ENCODE data around the gene DDX50. TPM values are rescaled to one million over a fixed set of nuclear protein-coding genes. Genes with fewer than 3 reads are reported as not detected.
A peak's percentile ranks its signal among the peaks of the same experiment; 100 is the strongest.

DDX50 gene
- total RNA-seq, 4 donors from 2014 or later: 43.5 to 57.6 (median 50.3) TPM

DNA sequence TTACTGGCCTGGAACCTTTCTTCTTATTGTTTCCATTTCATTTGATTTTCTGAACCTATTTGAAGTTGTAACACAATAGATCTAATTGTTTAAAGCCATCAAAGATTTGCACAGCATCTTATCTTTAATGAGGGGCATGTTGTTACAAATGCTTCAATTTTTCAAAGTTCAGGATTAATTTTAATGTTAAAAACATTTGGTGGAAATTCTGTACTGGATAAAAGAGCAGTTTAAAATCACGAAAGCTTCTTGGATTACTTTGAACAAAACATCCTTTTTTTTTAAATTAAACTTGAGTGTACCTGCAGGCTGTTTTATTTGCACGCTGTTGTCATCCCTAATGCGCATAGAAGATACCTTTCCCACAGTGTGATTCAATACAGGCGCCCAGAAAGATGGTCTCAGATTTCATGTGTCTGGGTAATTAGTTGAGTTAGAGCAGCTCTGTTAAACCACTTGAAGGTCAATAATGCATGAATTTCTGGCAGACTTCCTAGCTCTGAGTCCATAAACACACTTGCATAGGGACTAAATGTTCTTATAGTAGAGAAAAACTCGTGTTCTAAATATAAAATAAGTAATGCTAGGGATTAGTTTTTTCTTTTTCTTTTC, 29.3 kb upstream of the DDX50 start:
- Histone ChIP-seq H3K27ac (peak overlapping the region; percentile 68 to 86 (median 81)), H3K36me3 (no peaks in the 10 kb centered on the region), H3K4me1 (peaks cover 0 to 47% (median 9%) of the 10 kb centered on the region in 3 donors), H3K27me3 (no peaks in the 10 kb centered on the region), H3K9me3 (no peaks in the 10 kb centered on the region), H3K4me3 (no peak overlapping the region)
- WGBS, 2 donors (ENCODE audit: low coverage in 1 of 2): 7 to 15% methylated on average over 5 of the region's 5 CpGs
- TF ChIP-seq POLR2AphosphoS5 (IDR thresholded peaks at IDR 0.05): peak; percentile 82
- TF ChIP-seq, protein P1, sequence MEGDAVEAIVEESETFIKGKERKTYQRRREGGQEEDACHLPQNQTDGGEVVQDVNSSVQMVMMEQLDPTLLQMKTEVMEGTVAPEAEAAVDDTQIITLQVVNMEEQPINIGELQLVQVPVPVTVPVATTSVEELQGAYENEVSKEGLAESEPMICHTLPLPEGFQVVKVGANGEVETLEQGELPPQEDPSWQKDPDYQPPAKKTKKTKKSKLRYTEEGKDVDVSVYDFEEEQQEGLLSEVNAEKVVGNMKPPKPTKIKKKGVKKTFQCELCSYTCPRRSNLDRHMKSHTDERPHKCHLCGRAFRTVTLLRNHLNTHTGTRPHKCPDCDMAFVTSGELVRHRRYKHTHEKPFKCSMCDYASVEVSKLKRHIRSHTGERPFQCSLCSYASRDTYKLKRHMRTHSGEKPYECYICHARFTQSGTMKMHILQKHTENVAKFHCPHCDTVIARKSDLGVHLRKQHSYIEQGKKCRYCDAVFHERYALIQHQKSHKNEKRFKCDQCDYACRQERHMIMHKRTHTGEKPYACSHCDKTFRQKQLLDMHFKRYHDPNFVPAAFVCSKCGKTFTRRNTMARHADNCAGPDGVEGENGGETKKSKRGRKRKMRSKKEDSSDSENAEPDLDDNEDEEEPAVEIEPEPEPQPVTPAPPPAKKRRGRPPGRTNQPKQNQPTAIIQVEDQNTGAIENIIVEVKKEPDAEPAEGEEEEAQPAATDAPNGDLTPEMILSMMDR (IDR thresholded peaks at IDR 0.05): no peak
- ATAC-seq: peak; percentile 77

- TF ChIP-seq POLR2AphosphoS5 (IDR thresholded peaks at IDR 0.05): peak; percentile 9
- TF ChIP-seq, protein P1 (IDR thresholded peaks at IDR 0.05): no peak
- 38 to 45% methylated on average over 7 to 10 of the region's 15 CpGs for WGBS, 2 donors (ENCODE audit: low coverage in 1 of 2)
- Histone ChIP-seq H3K9me3 (no peaks in the 10 kb centered on the region), H3K27me3 (no peaks in the 10 kb centered on the region), H3K4me1 (peaks cover 0 to 32% (median 0%) of the 10 kb centered on the region in 3 donors), H3K27ac (peak overlapping the region in 3 of 4 donors; percentile 18 to 67 (median 36)), H3K36me3 (no peaks in the 10 kb centered on the region), H3K4me3 (no peak overlapping the region)
- ATAC-seq: peak; percentile 43
Observed at GRCh38 chr10:68876246-68877138, 24.6 kb upstream of the DDX50 start.

GRCh38 chr10:68877482-68878110, 23.5 kb upstream of the DDX50 start:
- no peak for TF ChIP-seq POLR2AphosphoS5 (IDR thresholded peaks at IDR 0.05)
- TF ChIP-seq POLR2A (IDR thresholded peaks at IDR 0.05): no peak
- TF ChIP-seq EP300 (IDR thresholded peaks at IDR 0.05): no peak
- TF ChIP-seq, protein P1 (IDR thresholded peaks at IDR 0.05): no peak
- no peaks in the 10 kb centered on the region for H3K9me3 ChIP-seq
- no peak overlapping the region for H3K4me3 ChIP-seq
- WGBS, 2 donors (ENCODE audit: low coverage in 1 of 2): 100% methylated on average over 1 of the region's 1 CpG; no CpG with 5 or more reads in 1 of the 2 donors
- H3K27me3 ChIP-seq: no peaks in the 10 kb centered on the region
- peaks cover 0 to 22% (median 0%) of the 10 kb centered on the region in 3 donors for H3K4me1 ChIP-seq
- H3K27ac ChIP-seq: peak overlapping the region in 1 of 4 donors; percentile 67
- H3K36me3 ChIP-seq: no peaks in the 10 kb centered on the region
- ATAC-seq: no peak

DNA sequence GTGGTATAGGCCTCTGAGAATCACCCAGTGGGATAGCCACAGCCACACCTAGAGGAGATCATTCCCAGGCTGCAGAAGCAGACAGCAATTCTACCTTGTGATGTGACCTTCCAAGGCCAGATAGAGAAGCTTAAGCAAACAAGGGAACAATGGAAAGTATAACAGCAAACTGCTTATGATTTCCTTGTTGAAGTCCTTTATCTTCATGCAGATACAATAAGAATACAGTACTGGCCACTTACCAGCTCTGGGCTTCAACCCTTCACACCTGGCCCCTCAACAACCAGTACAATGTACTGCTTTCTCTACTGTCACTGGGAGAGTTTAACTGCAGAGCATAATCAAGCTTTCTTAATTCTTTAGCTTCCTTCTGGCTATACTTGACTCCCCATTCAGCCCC, 22.6 kb upstream of the DDX50 start:
- no peak for TF ChIP-seq POLR2A (IDR thresholded peaks at IDR 0.05)
- TF ChIP-seq EP300 (IDR thresholded peaks at IDR 0.05): no peak
- no peak for TF ChIP-seq POLR2AphosphoS5 (IDR thresholded peaks at IDR 0.05)
- TF ChIP-seq, protein P1 (IDR thresholded peaks at IDR 0.05): no peak
- Histone ChIP-seq H3K27ac (no peak overlapping the region), H3K27me3 (no peaks in the 10 kb centered on the region), H3K4me1 (peaks cover 0 to 17% (median 0%) of the 10 kb centered on the region in 3 donors), H3K4me3 (no peak overlapping the region), H3K36me3 (no peaks in the 10 kb centered on the region), H3K9me3 (no peaks in the 10 kb centered on the region)
- no peak for ATAC-seq
